GM18526 (cell line): ENCODE results near the gene WFS1.

Source experiments
- POLR2A ChIP-seq: IDR thresholded peaks from 3 replicates; pipeline ENCODE4 v1.6.1; 2011; ENCODE audit not compliant: insufficient read length; ENCODE audit errors: extremely low read depth

The WFS1 gene

GRCh38 chr4:6316461-6317003 lies 46.9 kb downstream of the WFS1 start:
- TF ChIP-seq POLR2A: no peak

GRCh38 chr4:6318206-6318605 lies 48.6 kb downstream of the WFS1 start:
- no peak for TF ChIP-seq POLR2A

DNA sequence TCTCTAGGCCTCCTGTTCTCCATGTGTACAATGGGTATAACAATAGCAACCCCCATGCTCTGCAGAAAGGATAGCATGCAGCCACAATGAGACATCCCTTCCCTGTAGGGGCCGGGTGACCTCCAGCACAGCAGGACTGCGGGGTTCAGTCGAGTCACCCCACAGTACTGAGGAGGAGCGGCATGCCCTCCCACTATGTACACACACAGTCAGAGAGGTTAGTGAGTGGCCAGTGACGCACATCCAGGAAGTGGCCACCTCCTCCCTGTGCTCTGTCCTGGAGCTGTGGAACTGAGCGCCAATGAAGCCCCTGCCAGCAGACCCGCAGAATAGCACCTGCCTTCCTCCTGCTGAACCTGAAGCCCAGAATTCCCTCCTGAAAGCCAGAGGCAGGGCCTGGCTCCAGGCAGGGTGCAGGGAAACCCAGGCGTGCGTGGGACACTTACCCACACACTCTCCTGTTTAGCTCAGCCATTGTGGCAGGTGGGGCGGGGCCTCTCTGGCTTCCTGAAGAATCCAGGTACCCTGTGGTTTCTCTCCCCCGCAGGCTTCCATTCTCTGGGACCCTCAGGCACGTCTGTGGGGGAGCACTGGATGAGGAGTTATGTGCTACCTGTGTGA lies 50.0 kb downstream of the WFS1 start:
- TF ChIP-seq POLR2A: no peak

DNA sequence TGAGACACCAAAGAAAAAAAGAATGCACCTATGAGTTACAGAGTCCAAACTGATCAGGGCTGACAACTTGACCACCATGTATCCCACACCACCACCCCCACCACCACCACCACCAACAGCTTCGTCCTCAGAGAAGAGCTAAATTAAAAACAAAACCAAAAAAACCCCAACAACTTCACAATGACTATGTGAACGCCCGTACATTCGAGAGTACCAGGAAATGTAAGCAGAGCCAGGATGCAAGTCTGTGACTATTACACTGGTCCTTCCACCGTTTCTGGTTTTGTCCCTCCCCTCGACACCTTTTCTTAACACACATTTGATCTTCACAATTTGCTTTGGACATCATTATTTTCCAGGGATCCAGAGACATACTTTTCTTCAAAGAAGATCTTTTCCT lies 51.0 kb downstream of the WFS1 start:
- TF ChIP-seq POLR2A: no peak

GRCh38 chr4:6321361-6321760 lies 51.7 kb downstream of the WFS1 start:
- no peak for TF ChIP-seq POLR2A

- TF ChIP-seq POLR2A: no peak
Measured at GRCh38 chr4:6322067-6322760, 52.6 kb downstream of the WFS1 start.

DNA sequence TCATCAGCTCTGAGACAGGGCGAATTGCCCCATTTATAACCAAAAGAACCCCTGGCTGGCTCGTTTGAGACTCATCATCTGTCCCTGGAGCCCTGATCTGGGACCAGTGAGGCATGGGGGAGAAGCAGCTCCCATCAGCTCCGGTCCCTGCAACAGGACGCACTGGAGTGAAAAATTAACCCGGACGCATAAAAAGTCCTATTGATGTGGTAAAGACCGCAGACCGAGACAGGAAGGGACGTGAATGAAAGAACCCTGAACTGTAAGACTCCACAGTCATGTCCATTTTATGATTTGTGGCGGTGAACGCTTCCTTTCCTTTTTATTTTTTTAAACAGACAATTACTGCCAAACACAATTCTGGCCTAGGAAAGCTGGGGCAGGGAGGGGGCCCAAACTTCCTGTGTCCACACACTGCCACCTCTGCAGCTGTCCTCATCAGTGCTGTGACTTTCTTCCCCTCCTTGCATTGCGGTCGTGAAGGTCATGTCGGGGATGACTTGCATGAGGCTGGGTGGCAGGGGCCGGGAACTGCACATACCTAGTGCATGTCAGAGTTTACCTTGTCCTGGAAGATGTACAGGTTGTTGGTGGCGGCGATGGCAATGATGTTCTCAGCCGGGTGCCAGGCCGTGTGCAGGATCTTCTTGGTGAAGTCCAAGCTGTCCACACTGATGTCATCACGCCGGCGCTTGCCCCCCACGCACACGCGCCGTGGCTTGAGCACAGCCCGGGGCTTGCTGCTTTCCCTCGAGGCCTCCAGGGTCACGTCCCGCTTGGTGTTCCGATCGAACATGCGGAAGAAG lies 53.3 kb downstream of the WFS1 start:
- no peak for TF ChIP-seq POLR2A

- TF ChIP-seq POLR2A: no peak
Measured at GRCh38 chr4:6324461-6324998, 54.9 kb downstream of the WFS1 start.

GRCh38 chr4:6324999-6325787 lies 55.5 kb downstream of the WFS1 start:
- TF ChIP-seq POLR2A: no peak

DNA sequence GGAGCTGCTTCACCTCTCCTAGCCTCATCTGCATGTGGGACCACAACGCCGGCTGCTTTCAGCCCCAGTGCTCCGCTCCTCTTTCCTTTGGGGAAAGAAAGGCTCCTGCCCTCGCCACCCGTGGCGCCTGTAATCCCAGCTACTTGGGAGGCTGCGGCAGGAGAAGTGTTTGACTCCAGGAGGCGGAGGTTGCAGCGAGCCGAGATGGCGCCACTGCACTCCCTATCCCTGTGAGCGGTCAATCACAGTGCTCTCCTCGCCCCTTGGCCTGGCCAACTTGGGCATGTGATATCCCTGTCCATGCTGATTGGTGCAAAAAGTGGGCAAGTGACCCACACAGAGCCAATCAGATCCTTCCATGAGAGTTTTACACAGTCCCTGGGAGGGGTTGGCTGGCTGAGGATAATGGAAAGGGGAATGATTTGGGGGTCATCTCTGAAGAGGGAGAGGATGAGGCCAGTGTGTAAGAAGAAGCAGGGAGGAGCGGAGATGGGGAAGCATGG lies 56.2 kb downstream of the WFS1 start:
- no peak for TF ChIP-seq POLR2A

GRCh38 chr4:6326312-6327060 lies 56.8 kb downstream of the WFS1 start:
- no peak for TF ChIP-seq POLR2A

GRCh38 chr4:6327220-6327917 lies 57.7 kb downstream of the WFS1 start:
- no peak for TF ChIP-seq POLR2A

DNA sequence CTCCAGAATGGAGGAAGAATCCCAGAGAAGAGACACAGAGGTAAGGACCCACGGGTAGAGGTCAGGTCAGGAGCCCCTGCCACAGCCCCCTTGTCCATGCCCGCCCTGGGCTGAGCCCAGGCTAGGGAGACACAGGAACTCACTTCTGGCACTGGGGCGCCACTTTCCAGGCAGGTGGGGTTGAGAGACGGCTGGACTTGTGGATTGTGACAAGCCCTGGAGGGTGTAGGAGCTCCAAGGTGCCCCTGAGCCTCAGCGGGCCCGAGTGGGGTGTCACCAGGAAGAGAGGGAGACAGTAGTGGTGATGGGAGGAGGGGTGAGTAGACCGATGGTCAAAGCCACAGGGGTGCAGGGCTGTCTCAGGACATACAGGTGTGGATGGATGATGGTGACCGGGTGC lies 58.9 kb downstream of the WFS1 start:
- TF ChIP-seq POLR2A: no peak
